Fibroblast of the aortic adventitia (primary cell): ENCODE data around the gene SLC46A2. TPM values are rescaled to one million over a fixed set of nuclear protein-coding genes. Genes with fewer than 3 reads are reported as not detected.

ENCODE experiments used
- DNase-seq: peaks from one replicate; pipeline ENCODE4 v3.0.0-alpha.2; 2010; ENCODE audit warnings: low read depth
- H3K4me3 ChIP-seq: 2 replicates; pipeline ENCODE4 v1.5.1; 2011; ENCODE audit warnings: low read depth, mild to moderate bottlenecking, control low read depth, low read length, moderate library complexity
- total RNA-seq: library from RNA; depleted of rRNA; stranded (reverse); fragments of >200 nt; gene quantifications from 2 replicates; pipeline ENCODE4 v1.2.3, GENCODE V29; 2012; ENCODE audit warnings: low replicate concordance
- TF ChIP-seq, protein P1 (sequence below): IDR thresholded peaks from 2 replicates; pipeline ENCODE4 v1.5.1; 2011; ENCODE audit warnings: mild to moderate bottlenecking, low read length, control low read depth, inconsistent platforms; ENCODE audit not compliant: insufficient read depth

SLC46A2 gene
- total RNA-seq, 1 donor, result not detected

DNA sequence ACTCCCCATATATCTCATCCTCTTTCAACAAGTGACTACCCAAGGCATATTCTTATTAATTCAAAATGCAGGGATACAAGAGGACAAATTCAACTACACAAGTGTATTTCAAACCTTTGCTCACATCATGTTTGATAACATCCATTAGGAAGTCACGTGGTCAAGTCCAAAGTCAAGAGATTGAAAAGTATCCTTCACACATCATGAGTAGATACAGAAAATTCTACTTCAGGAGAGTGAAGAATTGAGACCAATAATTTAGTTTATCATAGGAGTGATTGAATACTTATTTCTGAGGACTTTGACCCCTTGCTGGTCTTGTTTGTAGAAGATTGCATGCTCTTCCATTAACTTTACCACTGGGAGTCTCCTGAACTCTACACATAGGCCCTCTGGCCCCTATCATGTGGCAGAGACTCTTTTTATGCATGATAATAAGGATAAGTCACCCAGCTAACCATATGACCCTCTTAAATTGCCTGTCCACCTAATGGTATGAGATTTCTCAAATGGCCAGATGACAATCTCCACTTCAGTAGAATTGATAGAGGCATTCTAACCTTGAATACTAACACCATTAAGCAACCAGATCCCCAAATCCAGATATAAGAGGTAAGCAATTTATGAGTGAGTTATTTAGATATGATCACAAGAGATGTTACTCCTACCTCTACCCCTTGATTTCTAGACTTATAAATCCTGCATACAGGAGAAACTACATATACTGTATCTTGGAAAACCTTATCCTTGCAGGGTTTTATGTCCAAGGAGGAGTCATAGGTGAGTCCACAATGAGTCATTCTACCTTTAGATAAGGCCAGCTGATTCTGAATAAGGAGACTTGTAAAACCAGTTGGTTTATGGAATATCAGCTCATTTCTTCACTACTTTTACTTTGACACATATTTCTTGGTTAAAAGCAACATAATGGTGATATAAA lies 26.6 kb upstream of the SLC46A2 start:
- TF ChIP-seq, protein P1, sequence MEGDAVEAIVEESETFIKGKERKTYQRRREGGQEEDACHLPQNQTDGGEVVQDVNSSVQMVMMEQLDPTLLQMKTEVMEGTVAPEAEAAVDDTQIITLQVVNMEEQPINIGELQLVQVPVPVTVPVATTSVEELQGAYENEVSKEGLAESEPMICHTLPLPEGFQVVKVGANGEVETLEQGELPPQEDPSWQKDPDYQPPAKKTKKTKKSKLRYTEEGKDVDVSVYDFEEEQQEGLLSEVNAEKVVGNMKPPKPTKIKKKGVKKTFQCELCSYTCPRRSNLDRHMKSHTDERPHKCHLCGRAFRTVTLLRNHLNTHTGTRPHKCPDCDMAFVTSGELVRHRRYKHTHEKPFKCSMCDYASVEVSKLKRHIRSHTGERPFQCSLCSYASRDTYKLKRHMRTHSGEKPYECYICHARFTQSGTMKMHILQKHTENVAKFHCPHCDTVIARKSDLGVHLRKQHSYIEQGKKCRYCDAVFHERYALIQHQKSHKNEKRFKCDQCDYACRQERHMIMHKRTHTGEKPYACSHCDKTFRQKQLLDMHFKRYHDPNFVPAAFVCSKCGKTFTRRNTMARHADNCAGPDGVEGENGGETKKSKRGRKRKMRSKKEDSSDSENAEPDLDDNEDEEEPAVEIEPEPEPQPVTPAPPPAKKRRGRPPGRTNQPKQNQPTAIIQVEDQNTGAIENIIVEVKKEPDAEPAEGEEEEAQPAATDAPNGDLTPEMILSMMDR, result no peak
- DNase-seq, result no peak
- no peak overlapping the region for H3K4me3 ChIP-seq

DNA sequence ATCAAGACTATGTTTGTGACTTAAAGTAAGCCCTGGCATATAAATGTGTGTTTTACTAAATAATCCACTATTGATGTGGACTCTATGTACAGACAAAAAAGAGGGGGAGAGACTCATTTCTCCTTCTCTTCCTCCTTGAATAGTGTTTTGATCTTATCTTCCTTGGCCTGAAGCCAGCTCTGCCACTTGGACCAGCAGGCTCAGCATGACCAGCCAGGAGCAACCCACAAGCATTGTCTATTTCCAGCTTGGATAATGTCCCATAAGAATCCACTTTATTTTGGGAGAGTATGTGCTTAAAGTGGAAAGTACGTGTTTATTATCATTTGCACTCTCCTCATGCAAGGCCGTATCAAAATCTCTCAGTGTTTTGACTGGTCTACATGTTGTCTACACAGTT lies 23.8 kb upstream of the SLC46A2 start:
- peak; percentile 28 for DNase-seq
- no peak overlapping the region for H3K4me3 ChIP-seq
- TF ChIP-seq, protein P1, result no peak

DNA sequence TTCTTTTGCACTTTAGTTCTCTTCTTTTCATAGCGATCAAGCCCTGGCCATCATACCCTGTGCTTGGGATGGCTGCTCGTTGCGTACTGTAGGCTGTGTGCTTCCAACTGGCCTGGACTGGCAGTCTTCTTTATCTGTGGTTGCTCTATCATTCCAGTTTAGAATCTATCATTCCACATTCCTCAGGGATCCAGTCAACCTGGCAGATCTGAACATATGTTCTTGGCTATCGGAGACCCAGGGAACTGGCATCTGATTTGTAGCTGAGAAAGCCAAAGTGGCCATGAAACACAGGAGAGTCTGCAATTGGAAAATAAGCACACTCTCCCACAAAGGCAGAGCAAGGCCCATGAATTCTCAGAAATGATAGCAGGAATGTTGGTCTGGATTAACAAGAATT lies 22.6 kb upstream of the SLC46A2 start:
- H3K4me3 ChIP-seq, result no peak overlapping the region
- TF ChIP-seq, protein P1, result no peak
- DNase-seq, result peak; percentile 14

DNA sequence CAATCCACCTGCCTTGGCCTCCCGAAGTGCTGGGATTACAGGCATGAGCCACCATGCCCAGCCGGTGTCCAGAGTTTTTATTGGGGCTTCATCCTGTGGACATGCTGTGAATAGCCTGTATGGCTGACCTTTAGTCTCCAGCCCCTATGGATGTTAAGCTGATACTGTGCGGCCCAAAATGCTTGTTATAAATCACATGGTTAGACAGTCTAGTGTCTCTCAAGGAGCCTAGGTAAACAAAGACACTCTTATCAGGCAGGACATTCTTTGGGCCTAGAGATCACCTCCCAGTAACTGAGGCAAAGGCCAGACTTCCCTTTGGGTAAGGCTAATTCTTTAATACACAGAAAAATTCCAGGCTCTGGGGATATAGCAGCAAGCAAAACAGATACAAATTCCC lies 22.0 kb upstream of the SLC46A2 start:
- no peak overlapping the region for H3K4me3 ChIP-seq
- TF ChIP-seq, protein P1, result no peak
- no peak for DNase-seq

DNA sequence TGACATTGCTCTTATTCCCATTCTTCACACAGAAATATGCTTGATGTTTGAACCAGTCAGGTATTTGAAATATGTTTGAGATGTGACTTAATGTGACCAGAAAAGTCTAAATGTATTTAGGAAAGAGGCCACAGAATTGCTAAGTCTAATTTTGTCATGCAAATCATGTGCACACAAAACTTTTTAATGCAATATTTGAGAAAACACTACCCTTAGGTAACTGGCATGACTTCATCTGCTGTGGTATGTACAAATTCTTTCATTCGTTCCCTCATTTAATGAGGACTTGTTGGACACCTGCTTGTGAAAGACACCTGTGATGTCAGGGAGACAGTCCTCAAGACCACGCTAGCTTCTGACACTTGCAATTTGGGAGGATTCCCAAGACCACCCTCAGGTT lies 21.1 kb upstream of the SLC46A2 start:
- no peak overlapping the region for H3K4me3 ChIP-seq
- TF ChIP-seq, protein P1, result no peak
- DNase-seq, result no peak

DNA sequence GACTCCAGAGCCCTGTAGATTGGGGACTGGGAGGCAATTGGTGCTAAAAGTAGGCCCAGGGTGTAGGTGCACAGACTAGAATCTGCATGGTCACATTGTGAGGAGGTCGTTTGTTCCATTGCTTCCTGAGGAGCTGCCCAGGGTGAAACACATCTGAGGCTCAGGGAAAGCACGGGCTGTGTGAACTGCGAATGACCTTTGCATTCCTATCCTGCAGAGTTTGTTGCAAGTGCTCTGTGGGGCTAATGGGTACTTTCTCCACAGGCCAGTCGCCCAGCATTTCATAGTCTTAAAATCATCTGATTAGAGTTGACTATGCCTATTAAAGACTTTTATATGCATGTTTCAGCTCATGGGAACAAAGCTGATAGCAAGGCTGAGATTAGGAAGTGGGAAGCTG lies 14.4 kb upstream of the SLC46A2 start:
- DNase-seq, result no peak
- TF ChIP-seq, protein P1, result no peak
- H3K4me3 ChIP-seq, result no peak overlapping the region
